CD4-positive, alpha-beta T cell treated with Interleukin-15 for 4 hours (primary cell): ENCODE data around the gene ACE2.
"Not testable (repeated sequence)": the region's sequence is repeated elsewhere in the genome, so short reads cannot be mapped to it uniquely, and the experiment has no call there.

ENCODE experiments used
- DNase-seq: peaks from one replicate; pipeline ENCODE4 v3.0.0-alpha.2; 2020; ENCODE audit warnings: low spot score

ACE2 gene

GRCh38 chrX:15600745-15601144 is at the start of gene ACE2:
Gene ACE2 (minus strand): TSS chrX:15600960. CDS start chrX:15600911, 49 bp downstream.
- no peak for DNase-seq

DNA sequence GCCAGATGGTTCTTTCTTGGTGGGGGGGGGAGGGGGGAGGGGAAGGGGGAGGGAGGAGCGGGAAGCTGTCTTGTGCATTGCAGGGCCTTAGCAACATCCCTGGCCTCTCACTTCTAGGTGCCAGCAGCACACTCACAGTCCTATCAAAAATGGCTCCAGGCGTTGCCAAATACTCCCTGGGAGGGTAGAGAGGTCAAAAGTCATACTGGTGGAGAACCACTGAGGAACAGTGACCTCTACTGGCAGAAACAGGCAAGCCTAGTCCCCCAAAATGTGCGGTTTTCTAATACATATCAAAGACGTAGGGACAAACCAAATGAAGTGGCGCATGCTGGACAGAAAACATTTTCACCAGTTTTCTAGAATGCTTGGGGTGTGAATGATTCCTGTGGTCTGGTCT is 46.8 kb upstream of the ACE2 start:
- DNase-seq = not testable (repeated sequence)

GRCh38 chrX:15646543-15646942 is 45.8 kb upstream of the ACE2 start:
- no peak for DNase-seq

DNA sequence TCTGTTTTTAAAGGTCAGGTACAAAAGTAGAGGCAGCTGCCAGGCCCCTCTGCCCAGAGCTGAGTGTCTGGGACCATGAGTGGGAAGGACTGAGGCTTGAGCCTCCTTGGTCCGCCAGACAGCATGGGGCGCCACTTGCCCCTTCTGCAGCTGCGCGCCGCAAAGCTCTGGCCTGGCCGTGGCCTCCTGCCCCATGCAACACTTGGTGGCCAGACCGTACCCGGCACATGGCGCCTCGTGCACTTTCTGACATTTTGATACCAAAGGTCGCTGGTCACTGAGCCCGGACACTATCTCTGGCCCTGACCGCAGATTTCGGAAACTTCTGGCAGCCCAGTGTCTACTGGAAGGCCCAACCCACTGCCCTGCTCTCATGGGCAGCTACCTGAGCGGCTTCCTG is 45.3 kb upstream of the ACE2 start:
- no peak for DNase-seq

DNA sequence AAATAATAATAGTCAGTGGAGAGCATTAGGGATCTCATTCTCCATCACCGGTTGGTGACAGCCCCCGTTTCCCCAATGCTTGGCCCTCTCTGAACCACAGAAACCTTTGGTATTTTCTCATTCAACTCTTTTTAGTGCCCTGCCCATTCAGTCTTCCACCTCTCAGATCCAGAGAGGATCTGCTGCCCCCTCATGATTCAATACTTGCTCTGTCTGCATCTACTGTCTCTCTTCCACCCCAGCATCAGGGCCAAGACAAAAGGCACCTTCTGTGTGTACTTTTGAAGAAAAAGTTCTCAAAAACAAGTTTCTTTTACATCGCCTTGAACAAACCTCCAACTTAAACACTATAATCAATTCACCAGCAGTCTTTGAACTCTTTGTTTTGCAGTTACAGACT is 44.5 kb upstream of the ACE2 start:
- no peak for DNase-seq

DNA sequence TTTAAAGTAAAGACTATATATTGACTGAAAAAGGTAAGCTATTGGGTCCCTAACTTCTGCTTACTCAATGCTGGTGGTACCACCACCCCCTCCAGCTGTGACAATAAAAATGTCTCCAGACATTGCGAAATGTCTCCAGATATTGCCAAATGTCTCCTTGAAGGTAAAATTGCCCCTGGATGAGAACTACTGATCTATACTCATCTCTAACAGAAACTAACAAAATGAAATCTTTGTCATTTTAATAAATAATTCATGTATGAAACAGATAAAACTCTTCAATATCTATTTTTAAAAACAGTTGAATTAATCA is 43.8 kb upstream of the ACE2 start:
- DNase-seq = no peak

- DNase-seq = no peak
Observed at GRCh38 chrX:15643786-15644559, 43.2 kb upstream of the ACE2 start.

- no peak for DNase-seq
Observed at GRCh38 chrX:15631637-15632036, 30.9 kb upstream of the ACE2 start.

GRCh38 chrX:15623054-15623453 is 22.3 kb upstream of the ACE2 start:
- DNase-seq = no peak

DNA sequence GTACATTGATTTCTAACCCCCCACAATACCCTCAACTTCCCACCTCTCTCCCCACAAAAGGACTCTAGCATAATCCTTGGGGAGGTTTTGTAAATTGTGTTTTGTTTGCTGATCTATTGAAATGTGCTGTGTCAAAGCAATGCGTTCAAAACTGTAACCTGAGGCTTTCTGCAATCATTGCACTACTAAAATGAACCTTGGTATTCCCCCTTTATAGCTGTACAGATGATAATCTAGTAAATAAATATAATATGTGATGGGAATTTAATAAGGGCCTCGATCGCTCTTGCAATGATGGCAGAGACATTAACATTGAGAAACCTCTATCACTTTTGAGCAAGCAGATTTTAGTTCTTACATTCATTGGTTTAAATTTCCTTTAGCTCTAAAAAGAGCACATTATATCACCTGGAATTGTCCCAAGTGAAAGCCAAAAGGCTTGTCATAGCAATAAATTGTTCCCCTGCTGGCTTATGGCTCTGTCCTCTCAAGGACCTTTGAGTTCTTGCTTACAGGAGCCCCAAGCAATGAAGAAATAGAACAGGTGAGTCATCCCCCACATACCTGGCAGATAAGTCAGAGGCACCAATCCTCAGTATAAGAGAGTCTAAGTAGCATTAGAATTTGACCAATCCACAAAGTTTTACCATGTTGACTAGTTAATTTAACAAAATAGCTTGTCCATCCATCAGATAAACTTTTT is 18.4 kb upstream of the ACE2 start:
- DNase-seq = no peak

GRCh38 chrX:15617111-15617510 is 16.4 kb upstream of the ACE2 start:
- no peak for DNase-seq

- DNase-seq = no peak
Observed at GRCh38 chrX:15616531-15616930, 15.8 kb upstream of the ACE2 start.

DNA sequence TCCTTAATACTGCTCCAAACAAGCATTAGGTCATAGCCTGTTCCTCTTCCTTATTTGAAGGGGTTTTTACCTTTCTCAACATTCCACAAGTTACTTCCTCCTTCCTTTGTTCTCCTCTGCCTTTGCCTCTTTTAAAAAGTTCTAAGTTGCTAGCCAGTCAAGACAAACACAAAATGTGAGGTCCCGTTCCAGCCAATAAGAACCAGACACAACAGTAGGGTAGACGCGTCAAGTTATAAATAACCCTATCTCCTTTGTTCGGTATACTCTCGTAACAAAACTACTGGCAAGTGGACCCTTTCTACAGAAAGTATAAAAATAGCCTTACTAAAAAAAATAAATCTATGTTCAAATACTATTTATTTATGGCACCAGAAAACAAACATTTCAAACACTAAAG is 6.3 kb upstream of the ACE2 start:
- DNase-seq = no peak

GRCh38 chrX:15606136-15606535 is 5.4 kb upstream of the ACE2 start:
- DNase-seq = no peak

GRCh38 chrX:15605226-15605625 is 4.5 kb upstream of the ACE2 start:
- DNase-seq = no peak

DNA sequence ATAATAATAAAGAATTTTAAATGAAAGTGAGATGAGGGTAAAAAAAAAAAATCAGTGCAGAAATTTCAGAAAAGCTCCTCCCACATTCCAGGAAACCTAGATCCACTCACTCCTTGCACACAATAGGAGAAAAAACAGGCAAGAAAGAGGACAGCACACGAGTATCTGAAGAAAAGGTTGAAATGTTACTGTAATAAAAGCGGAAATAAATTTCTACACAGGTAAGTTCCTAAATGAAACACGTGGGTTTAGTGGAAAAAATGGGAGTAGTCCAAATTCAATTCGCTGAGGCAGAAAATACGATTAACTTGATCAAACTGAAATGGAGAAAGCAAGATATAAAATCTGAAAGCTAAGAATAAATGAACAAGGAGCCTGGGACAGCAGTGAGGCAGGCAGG is 2.0 kb upstream of the ACE2 start:
- DNase-seq = no peak

- DNase-seq = no peak
Observed at GRCh38 chrX:15601932-15602331, 1.2 kb upstream of the ACE2 start.

DNA sequence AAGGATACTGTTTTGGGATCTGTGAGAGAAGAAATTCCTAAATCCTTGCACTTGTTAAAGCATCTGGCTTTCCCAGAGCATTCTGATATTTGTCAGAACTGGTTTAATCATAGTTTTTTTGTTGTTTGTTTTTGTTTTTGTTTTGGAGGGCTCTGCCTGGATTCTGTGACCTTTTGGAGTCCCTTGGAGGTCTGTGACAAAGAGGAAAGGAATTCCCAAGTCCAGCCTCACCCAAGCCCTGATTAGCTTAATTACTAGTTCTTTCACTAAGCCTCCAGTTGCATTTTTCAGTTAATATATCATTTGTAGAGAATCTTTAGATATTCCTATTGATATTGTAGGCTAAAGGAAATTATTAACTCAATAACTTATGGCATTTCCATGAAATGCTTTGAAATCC is 711 bp downstream of the ACE2 start:
- no peak for DNase-seq

GRCh38 chrX:15599461-15599860 is 1.3 kb downstream of the ACE2 start:
- DNase-seq = no peak

DNA sequence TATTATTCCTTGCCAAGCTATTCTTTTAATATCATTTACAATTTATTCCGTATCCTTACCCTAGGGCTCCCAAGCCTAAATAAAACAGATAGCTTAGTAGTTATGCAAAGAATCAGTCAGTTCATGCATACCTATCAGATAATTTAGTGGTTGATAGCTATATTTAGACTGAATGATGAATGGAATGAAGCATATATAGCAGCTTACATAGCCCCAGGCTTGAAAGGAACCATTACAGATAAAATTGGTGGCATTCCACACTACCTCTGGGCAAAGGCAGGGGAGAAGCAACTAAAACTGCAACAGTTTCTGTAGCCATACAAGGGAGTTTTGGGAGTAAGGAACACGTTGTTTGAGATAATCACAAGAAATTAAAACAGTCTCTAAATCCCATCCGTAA is 2.7 kb downstream of the ACE2 start:
- no peak for DNase-seq

GRCh38 chrX:15594371-15594770 is 6.4 kb downstream of the ACE2 start:
- DNase-seq = no peak

DNA sequence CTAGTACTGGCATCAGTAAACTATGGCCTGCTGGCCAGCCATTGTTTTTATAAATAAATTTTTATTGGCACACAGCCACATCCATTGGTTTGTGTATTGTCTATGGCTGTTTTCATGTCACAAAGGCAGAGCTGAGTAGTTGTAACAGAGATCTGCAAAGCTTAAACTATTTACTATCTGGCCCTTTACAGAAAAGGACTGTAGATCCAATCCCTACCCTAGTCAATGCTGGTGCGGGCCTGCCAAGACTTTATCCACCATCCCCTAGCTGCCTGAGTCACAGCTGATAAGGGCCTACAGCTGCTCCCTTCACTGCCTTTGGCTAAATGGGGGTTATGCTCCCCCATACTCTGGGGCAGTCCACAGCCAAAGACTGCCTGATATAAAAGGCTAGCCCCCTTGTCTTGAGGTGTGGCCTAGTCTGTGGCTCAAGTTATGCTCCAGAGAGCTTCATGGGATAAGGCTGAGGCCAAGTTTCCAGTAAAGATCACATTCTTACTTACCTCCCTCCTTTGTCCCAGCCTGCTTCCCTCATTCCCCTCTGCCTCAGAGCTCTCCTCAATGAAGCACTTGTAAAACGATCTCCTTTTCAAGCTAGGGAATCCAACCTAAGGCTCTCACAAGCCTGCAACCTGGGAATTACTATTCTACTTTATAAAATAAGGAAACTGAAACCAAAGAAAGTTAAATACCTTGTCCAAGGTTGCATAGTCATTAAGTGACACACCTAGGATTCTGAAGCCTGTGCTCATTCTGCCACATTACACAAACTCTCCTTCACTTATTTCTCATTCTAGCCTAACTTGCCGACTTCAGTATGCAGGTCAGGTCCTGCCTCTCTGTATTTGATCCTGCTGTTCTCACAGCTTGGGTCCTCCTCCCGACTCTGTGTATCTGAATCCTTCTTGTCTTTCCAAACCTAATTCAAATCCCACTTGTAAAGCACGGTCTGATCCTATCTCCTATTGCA is 20.7 kb downstream of the ACE2 start:
- DNase-seq = no peak

GRCh38 chrX:15576019-15576418 is 24.7 kb downstream of the ACE2 start:
- DNase-seq = no peak
